ENCODE measurements around the gene ARHGEF10L.

The ARHGEF10L gene

GRCh38 chr1:17521946-17522612, 17.4 kb upstream of the ARHGEF10L start:
- no peak for DNase-seq

GRCh38 chr1:17523321-17524041, 16.0 kb upstream of the ARHGEF10L start:
- DNase-seq: no peak

GRCh38 chr1:17524645-17525044, 14.9 kb upstream of the ARHGEF10L start:
- DNase-seq: no peak

DNA sequence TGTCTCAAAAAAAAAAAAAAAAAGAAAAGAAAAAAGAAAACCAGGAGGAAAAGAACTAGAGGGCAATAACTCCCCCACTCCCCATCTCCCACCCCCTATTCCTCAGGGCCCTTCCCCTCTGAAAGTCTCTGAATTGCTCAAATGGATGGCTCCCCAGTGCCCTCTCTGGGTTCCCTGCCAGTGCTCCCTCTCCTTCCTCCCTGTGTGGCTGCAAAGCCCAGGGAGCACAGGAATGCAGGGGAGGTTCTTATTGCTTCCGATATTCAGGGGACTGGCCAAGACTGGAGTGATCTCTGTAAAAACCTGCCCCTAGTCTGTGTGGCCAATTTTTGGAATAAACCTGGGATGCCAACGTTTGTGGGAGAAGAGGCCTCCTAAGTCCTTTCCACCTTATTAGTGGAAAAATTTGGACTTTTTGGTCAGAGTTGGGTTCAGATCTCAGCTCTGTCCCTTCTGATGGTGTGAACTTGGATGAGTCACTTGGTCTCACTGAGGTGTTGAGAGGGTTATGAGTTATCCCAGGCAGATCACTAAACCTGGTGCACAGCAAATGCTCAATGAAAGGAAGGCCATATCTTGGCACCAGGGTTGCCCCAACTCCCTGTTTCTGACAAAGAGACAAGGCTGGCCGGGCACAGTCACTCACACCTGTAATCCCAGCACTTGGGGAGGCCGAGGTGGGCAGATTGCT, 13.4 kb upstream of the ARHGEF10L start:
- no peak for DNase-seq

GRCh38 chr1:17527036-17527914, 12.2 kb upstream of the ARHGEF10L start:
- no peak for DNase-seq

DNA sequence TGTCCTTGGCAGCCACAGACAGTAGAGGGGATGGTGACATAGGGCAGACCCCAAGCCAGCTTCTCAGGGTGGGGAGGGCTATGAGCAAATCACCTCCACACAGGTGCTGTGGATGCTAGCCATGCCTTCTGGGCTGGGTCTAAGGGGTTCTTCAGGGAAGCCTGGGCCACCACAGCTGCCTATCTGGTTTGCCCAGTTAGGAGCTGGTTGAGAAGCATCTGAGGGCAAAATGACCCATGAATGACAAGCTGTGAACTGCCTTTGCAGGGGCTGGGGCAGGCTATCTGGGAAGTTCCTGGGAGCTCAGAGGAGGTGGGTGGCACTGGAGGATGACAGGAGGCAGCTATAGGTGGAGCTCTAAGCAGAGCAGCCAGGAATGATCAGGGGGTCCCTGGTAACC, 10.1 kb upstream of the ARHGEF10L start:
- no peak for DNase-seq

GRCh38 chr1:17531343-17531681, 8.2 kb upstream of the ARHGEF10L start:
- DNase-seq: no peak

DNA sequence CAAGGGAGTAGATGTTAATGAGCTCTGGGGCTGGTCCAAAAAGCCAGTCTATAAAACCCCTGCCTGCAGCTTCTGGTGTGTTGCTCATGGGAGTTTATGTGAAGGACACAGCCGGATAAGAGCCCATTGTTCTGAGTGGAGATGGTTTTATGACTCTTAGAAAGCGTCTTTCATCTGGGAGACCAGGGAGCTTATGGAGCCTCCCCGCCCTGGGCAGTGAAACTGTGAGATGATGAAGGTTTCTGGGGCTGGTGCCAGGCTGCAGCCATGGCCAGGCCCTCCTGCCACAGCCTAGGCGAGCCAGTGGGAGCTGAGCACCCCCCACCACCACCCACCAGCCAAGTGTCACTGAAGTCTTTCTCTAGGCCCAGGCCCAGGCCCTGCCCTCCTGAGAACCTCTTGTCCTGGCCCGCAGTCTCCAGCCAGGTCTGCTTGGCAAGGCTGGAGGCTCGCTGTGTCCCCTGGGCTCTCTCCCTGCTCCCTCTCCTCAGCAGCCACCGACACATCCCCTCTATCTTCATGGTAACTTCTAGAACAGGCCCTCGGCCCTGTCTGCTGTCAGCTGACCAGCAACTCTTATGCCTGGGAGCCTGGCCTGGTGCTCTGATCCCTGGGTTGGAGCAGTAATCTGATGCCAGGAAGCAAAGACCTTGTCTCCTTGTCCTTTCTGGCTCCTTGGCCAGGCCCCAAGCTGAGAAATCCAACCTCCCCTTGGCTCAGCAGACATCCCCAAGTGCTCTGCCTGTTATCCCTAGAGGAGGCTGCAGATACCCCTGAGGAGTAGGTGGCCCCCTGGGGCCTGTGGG, 7.6 kb upstream of the ARHGEF10L start:
- no peak for DNase-seq

DNA sequence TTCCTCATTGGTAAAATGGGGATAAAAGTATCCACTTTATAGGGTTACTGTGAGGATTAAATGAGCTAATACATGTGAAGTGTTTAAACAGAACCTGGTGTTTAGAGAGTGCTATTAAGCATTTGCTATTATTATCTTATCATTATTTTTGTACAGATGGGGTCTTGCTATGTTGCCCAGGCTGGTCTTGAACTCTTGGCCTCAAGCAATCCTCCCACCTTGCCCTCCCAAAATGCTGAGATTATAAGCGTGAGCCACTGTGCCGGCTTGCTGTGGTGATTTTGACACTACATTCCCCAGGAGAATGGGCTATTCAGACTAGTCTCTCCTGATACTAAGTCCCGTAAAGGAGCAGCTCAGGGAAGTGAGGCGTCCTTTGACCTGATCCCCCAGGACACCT, 6.3 kb upstream of the ARHGEF10L start:
- DNase-seq: no peak

DNA sequence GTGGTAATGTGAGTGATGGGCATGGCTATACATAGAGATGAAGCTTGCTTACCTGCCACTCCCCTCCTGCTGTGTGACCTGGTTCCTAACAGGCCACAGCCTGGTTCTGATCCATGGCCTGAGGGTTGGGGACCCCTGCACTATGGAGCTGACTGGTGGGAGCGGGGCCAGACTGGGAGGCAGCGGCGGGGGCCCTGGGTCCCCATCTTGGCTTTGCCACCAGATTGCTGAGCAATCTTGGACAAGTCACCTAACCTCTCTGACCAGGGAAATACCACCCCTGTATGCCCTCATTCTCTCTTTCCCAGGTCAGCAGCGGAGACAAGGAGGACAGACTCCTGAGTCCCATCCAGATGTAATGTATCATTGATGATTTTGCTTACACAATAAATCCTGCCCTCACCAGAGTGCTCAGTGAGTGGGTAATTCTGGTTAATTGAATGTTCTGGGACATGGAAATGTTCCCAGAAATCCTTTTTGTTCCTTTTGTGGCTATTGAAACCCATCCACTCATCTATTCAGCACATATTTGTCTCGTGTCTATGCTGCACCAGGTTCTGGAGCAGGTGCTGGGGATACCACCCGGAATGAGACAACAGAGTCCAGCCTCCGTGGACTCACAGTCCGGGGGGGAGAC, 4.1 kb upstream of the ARHGEF10L start:
- no peak for DNase-seq

- DNase-seq: no peak
Observed at GRCh38 chr1:17538010-17538409, 1.5 kb upstream of the ARHGEF10L start.

DNA sequence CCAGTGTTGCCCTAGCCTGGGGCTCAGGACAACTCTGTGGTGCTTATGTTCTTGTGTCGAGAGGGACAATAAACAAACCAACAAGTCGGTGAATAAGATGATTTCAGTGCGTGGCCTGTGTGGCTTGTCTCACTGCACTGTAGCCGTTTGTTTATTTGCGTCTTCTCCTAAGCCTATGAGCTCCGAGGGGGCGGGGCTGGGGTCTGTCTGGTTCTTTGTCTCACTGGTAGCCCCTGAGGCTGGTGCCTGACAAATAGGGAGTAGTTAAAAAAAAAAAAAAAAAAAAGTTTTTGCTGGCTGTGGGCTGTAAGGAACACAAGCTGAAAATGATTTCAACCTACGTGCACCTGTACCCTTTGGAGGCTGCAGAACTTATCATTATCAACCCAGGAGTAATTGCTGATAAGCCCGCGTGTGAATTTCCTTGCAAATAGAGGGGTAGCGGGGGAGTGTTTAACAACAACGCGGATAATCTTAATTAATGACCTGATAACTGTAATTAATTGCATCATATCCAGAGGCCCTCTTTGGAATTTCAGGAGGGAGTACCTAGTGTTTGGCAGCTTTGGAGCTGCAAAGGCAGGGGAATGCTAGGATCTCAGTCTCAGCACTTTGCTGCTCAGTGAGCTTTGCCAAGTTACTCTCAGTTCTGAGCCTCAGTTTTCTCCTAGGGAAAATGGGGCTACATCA, 925 bp upstream of the ARHGEF10L start:
- DNase-seq: no peak

DNA sequence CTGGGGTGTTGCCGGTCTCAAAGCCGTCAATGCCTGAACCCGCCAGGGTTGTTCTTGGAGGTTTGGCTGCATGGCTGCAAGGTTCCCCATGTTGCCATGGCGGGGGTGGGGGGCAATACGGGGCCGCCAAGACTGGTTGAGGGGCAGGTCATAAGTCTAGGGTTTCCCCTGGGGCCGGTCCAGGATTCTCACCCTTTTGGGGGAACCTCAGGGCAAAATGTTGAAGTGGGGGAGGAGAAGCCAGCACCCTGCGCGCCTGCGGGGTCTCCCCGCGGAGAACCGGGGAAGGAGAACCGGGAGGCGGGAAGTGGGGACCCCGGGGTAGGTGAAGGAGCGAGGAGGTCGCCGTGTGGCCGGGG, 401 bp upstream of the ARHGEF10L start:
- no peak for DNase-seq

DNA sequence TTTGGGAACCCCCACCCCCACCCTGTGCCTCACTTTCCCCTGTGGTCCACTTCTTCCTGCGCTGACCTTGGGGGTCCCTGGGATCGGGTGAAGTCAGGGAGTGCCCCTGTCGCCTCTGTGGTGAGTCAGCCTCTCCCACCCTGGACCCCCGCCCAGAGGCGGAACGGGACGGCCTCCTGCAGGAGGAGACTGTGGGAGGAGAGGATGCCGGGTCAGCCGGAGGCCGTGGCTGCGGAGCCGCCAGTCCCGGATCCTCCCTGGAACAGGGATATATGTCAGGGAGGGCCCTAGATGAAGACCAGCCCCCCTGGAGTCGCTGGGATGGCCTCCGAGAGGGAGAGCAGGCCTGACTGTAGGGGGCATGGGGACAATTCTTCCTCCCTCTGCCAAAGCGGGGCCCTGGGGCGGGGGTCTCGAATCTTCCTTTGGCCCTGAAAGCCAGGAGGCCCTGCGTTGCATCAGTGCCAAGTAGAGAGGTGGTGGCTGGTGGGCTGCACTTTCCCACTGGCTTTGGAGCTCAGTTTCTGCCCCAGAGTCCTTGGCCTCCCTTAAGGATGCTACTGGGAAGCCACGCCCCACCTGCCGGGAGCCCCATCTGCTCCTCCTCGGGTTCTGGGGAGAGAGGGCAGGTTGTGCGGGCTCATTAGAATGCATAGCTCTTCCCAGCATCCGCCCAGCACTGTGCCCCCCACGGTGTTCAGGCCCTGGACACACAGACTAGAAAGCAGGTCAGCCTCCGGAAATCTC, 930 bp downstream of the ARHGEF10L start:
- DNase-seq: no peak

GRCh38 chr1:17542645-17543044, 3.1 kb downstream of the ARHGEF10L start:
- DNase-seq: no peak

DNA sequence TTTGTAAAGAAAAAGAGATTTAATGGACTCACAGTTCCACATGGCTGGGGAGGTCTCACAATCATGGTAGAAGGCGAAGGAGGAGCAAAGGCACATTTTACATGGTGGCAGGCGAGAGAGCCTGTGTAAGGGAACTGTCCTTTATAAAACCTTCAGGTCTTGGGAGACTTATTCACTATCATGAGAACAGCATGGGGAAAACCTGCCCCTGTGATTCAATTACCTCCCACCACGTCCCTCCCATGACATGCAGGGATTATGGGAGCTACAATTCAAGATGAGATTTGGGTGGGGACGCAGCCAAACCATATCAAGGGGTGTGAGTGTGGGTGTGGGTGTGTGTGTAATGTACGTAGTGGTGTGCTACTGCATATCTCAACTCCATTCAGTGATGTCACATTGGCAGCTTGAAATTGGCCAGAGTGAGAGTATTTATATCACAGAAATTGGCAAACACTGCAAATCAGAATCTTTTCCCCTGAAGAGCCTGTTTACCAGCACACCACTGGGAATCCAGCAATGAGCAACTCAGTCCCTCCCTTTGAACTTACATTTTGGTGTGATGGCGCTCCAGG, 5.4 kb downstream of the ARHGEF10L start:
- no peak for DNase-seq

GRCh38 chr1:17545356-17545755, 5.9 kb downstream of the ARHGEF10L start:
- DNase-seq: no peak

- no peak for DNase-seq
Observed at GRCh38 chr1:17546946-17547670, 7.6 kb downstream of the ARHGEF10L start.

- DNase-seq: no peak
Observed at GRCh38 chr1:17549384-17549783, 9.9 kb downstream of the ARHGEF10L start.
